Stimulated activated CD4-positive, alpha-beta T cell treated with anti-CD3 and anti-CD28 coated beads, Interleukin-1b, Interleukin-23, amount 100 ng/mL, for 48 hours (primary cell): ENCODE data around the gene CCDC17.

Experiments
- DNase-seq: peaks from one replicate; pipeline ENCODE4 v3.0.0-alpha.2; 2020

CCDC17 gene

DNA sequence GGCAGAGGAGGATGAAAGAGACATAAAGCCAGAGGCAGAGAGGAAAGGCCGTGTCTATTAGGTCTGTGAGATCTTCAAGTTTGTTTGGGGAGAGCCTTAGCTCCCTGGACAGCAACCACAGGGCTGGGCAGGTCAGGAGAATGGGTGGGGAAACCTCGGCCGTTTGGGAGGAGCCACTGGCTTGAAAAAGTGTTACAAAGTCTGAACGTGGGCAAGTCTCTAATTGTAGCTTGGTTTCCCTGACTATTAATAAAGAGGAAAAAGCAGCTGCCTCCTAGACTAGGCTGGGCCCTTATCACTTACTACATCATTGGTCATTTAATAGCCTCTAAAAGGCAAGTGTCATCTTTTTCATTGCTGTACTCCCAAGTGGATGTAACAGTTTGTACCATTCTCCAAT, at the start of gene CCDC17:
Gene CCDC17, minus strand, starts transcription at position 83 of the 400 bp plus-strand sequence. CDS start 145 bp downstream, outside the sequence.
- DNase-seq: no peak

DNA sequence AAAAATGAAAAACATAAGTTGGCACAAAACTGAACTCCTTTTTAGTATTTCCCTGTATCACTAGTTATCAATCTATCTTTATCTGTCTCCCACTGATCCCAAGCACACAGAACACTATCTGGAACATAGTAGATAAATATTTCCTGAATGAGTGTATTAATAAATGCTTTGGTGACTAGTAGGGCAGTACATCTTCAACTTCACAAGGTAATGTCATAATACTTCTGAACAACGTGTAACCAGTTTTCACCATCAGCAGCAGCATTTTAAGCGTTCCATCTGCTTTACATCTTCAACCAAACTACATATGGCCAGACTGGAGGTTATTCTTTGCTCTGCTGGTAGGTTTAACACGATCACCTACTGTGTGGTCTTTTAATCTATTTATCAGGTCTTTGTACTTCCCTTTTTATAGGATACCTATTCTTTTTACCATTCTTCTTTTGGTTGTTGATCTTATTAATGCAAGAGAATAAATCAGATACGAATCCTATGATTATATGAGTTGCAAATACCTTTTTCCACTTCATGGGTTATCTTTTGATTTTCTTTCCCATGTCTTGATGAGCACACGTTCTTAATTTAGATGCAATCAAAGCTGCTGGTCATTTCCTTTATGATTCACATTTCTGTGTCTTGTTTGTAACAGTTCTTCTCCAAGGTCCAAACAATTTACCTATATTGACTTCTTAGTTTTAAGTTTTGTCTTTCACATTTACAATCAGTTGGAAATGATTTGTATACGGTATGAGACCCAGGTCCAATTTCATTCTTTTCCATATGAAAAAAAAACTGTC, 46.2 kb upstream of the CCDC17 start:
- no peak for DNase-seq

DNA sequence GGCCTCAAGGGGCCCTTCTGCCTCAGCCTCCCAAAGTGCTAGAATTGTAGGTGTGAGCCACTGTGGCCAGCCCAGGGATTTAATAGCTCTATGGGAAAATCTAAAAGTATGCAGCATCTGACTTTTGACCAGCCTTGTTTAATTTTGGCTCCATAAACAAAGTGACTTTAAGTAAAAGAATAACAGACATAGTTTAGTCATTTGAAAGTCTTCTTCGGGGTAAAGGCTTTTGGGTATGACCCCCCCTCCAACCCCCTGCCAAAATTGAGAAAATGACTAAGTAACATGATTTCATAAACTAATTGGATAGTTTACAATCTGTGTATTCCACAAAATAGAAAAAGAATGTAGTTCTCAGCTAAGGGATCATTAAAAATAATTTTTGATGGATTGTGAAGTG, 45.5 kb upstream of the CCDC17 start:
- no peak for DNase-seq

DNA sequence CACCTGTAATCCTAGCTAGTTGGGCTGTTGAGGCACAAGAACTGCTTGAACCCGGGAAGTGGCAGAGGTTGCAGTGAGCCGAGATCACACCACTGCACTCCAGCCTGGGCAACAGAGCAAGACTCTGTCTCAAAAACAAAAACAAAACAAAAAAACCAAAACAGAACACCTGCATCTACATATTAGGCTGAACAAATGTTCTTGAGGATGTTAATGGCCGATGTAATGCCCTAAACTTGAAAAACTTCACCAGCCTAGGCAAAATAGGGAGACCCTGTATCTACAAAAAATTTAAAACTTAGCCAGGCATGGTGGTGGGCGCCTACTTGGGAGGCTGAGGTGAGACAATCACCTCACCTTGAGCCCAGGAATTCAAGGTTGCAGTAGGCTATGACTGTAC, 44.7 kb upstream of the CCDC17 start:
- no peak for DNase-seq

DNA sequence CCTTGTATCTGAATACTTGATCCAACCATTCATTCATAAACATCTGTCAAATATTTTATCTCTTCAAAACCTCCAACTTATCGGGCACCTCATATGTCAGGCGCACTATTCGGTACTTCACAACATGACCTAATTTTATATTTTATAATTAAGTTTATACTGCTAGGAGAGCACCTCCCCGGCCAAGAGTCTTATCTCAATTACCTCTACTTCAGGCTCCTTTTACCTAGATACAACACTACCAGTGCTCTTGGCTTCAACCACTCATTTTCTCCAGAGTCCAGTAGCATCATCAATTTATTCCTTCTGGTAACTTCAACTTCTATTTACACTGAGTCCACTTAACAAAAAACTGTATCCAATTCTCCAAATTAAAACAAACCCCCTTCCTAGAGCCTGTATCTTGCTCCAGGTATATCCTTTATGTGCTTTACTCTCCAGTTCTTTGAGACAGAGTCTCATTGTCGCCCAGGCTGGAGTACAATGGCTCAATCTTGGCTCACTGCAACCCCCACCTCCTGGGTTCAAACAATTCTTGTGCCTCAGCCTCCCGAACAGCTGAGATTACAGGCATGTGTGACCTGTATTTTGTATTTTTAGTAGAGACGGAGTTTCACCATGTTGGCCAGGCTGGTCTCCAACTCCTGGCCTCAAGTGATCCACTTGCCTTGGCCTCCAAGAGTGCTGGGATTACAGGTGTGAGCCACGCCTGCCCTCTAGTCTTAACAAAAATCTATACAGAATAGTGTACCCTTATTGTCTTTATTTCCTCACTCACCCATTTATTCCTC, 43.7 kb upstream of the CCDC17 start:
- DNase-seq: no peak

DNA sequence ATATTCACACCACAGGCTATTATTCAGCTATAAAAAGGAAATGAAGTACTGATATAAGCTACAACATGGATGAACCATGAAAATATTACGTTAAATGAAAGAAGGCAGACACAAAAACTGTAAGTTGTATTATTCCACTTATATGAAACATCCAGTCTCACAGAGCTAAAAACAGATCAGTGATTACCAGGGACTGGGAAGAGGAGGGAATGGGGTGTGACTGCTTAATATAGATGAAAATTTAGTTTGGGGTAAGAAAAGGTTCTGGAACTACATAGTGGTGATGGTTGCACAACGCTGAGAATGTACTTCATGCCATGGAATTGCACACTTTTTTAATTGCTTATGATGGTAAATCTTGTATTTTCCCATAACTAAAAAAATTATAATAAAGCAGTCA, 43.0 kb upstream of the CCDC17 start:
- DNase-seq: no peak

DNA sequence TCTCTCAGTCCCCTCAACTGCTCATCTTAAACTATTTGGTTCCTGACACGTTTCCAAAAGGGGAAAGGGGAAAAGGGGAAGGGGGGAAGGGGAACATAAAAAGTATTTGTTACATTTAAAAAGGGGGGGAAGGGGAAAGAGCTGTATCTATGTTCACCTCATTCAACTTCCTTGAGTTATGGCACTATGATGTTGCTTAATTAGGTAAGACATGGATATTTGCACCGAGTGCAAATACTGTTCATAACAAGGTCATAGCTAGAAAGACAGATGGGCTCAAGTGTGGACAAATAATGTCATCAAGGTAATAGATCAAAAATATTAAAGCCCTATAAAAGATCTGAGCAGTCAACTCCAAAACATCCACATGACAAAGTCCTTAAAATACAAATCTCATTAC, 36.5 kb upstream of the CCDC17 start:
- DNase-seq: no peak

DNA sequence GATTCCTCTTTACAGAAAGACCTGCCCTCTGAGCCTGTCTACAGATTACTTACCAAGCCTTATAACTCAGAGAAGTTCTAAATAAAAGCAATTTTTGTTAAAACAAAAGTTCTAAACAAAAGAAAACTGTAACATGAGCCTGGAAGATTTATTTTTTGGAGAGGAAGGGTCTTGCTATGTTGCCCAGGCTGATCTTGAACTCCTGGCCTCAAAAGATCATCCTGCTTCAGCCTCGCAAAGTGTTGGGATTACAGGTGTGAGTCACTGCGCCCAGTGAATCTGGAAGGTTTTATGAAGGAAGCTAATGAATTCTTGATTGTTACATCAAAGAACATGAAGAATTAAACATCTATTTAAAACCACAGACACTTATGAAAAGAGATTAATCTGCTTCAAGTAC, 35.4 kb upstream of the CCDC17 start:
- DNase-seq: no peak

DNA sequence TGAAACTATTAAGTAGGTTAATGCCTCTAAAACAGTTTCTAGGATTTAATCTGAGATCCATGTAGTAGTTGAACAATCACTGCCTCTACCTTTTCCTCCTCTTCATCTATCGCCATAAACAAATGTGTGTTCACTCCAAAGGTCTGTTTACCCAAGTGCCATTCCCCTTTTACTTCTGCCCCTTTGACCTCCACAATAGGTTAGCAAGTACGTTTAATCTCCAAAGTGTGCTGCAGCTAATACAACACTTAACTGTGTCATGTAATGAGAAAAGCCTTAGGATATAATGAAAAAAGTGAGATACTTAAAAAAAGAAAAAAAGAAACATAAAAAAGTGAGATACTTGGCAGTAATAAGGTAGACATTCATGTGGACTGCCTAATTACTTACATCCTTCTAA, 34.3 kb upstream of the CCDC17 start:
- no peak for DNase-seq

DNA sequence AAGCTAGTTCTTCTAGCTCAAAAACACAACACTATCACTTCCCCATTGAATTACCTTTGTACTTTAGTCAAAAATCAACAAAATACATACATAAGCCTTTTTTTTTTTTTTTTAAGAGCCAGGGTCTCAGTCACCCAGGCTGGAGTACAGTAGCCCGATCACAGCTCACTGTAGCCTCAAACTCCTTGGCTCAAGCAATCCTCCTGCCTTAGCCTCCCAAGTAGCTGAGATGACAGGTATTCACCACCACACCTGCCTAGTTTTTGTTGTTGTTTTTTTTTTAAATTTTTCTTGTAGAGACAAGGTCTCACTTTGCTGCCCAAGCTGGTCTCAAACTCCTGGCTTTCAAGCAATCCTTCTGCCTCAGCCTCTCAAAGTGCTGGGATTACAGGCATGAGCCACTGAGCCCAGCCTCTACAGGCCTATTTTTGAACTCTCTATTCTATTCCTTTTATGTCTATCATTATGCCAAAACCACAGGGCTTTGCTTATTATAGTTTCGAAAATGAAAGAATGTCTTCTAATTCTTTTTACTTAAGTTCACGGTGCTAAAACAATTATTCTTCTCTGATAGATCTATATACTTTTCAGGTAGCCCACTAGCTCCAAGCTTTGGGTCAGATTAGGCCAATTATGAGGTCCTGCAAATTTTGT, 32.8 kb upstream of the CCDC17 start:
- DNase-seq: no peak

DNA sequence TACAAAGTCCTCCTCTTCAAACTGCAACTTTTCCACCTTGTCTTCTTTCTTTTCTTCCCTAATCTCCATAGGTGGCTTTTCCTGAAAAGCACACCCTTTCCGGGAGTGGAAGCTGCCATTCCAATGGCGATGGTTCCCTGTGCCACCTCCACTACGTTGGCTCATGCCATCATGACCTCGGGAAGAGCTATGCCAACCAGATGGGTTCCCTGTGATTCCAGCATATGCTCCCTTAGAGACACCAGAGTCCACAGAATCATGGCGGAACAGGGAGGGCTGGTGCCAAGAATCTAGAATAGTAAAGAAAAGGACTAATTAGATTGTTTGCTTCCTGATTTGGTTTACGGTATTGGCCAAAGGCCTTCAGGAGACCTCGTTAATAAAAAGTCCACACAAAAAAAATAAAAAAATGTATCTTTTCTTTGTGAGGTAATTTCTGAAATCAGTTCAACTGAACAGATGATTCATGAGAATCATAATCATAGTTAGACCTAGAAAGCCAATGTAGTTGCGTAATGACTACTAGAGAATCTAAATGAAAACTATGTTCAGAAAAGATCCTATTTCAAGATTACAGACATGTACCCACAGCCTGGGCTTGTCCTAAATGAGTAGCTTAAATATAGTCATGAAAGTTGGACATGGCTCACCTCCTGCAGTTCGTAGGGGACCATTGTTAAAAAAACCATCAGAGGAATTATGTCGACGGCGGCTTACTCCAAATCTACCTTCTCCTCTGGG, 30.9 kb upstream of the CCDC17 start:
- DNase-seq: peak; percentile 6

DNA sequence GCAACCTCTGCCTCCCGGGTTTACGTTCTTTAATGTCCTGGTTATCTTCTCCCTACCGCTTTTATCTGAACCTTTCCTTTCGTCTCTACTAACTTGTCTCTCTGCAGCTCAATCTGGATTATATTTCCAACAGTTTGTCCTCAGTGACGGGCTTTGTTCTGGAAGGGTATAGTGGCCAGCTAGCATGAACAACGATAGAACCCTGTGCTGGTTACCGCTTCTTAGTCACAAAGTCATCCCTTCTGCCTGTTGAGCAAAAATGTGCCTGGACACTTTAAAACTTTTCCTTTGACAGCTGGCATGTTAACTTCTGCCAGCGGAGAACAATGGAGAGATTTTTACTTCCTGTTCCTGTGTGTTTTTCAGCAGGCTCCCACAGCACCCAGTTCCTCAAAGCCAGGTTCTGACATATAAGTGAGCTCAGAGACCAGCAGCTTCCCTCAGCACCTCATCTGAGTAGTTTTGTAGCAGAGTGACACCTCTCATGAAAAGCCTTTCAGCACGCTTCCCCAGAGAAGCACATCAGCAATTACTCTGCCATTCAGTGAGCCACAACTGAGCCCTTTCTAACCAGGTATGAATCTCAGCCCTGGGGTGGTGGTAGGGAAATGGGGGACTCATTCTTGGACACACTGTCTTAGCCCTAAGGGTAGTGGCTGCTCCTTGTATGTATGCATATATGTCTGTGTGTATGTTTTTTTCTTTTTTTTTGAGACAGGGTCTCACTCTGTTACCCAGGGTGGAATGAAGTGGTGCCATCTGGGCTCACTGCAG, 23.6 kb upstream of the CCDC17 start:
- no peak for DNase-seq

DNA sequence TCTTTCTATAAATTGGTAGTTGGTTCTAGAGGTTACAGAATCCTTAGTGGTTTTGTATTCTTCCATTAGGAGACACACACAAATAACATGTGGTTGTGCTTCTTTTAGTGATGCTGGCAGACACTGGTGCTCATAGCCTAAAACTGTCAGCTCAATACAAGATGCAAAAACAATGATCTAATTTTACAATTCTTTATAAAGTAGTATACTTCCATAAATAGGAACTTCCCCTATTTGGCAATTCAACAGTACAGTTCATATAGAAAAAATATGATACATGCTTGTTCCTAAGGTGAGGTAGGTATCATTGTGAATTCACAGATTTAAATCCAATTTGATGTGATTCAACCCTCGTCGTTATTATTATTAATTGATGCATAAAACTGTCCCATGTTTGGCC, 20.8 kb upstream of the CCDC17 start:
- no peak for DNase-seq

DNA sequence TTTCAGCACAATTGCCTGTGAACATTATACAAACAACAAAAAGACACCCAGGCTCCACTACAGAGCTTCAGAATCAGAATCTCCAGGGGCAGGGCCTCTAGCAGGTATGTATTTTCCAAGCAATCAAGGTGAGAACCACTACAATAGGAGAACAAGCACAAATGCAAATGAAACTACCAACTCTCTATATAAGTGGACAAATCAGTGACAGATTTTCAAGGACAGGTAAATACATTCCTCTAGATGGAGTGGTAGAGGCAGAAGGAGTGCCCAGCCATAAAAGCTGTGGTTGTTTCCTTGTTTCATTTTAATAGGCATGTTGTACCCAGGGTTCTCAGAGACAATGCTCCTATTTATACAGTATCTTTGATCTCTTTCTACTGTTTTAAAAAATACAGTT, 20.1 kb upstream of the CCDC17 start:
- DNase-seq: no peak

DNA sequence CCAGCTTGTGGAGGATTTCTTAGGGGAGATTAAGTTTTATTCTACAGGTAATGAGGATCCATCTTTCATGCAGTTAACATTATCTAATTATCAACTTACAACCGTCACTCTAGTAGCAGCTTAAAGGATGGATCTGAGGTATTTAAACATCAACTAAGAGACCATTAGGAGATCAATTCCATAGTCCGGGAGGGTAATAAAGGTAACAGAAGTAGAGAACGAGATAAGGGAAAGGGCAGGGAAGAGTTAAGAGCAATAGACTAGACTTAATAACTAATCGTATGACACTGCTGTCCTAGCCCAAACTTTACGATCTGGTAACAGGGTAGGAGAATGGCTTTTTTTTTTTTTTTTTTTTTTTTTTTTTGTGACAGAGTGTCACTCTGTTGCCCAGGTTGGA, 19.5 kb upstream of the CCDC17 start:
- DNase-seq: no peak

DNA sequence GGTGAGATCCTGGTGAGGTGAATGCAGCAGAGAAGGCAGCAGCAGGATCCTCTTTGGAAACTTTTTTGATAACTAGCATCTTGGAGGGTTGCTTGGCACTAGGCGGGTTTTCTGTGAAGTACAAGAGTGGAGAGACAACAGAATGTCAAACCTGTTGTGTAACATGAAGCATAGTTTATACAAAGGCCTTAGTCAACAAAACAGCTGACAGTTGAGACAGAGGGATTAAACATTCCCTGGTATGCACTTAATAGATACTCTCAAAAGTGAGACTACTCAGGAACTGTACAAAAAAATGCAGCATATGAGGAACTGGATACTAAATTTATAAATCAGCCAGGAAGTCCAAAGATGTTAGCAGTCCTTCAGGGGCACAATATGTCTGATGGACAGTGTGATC, 16.4 kb upstream of the CCDC17 start:
- no peak for DNase-seq

DNA sequence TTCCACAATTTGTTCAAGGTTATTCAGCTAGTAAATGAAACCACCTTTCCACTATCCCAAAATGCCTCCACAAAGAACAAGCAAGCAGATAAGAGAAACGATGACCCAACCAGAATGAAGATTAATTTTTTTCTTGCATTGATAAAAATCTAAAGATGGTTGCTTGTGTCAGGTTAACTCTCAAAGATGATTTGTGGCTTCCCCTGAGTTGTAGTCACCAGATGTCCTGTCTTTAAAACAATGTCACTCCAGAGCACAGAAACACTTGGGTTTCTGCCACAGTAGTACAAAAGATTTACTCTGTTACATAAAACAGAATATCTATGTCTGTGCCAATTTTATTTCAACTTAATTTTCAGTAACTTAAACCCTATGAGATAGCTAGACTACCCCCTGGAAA, 11.4 kb upstream of the CCDC17 start:
- no peak for DNase-seq

DNA sequence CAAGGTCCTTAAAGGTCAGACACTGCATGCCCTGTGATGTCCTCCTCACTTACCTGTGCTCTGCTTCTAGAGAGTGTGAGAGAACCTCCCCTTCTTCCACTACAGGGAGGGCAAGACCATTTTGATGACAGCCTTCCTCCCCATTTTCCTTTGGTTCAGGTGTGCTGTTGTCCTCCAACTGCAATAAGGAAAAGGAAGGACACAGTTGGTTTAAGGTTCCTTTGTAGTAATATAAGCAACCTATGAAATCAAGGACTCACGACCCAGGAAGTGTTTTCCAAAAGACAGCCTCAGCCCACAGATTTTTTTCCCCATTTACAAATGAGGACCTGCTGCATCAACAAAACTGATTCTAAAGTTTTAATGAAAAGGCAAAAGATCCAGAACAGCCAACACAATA, 6.6 kb upstream of the CCDC17 start:
- DNase-seq: no peak

DNA sequence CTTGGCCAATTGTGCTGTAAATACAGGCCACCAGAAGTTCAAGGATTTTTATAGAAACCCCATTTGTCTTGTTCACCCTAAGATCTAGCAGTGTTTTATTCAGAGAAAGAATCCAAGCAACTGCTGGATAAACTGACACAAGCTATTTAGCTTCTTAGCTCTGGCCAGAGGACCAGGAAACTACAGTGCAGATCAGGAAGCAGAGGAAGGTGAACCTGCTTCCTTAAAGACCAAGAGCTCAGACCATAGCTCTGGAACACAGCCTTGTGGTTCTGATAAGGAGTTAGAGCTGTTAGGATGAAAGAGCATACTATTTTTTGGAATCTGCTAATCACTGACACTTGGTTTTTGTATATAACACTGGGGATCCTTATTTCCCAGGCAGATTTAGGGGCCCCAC, 5.2 kb upstream of the CCDC17 start:
- DNase-seq: no peak

DNA sequence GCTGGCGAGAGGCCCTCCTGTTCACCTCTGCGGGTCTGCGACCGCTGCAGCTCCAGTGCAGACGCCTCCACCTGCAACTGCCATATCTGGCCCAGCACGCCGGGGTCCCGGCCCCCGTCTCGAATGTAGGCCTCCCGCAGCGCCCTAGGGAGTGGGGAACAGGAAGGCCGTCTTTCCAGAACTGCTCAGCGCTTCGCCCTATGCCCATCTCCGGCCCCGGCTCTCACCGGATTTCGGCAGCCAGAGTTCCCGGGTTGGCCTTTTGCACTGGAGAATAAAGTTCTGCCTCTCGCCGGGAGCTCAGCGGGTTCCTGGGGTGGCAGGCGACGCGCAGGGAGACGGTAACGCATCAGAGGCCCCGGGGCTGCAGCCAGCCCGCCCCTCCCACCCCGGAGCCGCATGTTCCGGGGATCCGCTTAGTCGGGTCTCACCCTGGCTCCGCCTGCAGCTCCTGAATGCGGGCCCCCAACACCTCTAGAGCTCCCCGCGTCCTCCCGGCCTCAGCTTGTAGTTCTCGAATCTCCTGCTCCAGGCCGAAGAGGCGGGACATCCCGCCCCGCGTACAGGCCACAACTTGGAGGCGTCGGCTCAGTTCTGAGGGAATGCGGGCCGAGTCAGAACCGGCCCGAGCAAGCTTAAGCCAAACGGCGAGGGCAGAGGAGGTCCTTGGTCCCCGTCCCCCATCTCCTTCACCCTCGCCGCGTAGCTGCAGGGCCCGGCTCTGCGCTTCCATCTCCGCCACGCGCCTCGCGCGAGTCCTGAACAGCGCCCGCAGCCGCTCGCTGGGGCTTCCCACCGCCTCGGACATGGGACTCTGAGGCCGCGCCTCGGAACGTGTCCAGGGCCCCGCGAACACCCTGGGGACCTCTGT, 1.1 kb downstream of the CCDC17 start:
- no peak for DNase-seq

DNA sequence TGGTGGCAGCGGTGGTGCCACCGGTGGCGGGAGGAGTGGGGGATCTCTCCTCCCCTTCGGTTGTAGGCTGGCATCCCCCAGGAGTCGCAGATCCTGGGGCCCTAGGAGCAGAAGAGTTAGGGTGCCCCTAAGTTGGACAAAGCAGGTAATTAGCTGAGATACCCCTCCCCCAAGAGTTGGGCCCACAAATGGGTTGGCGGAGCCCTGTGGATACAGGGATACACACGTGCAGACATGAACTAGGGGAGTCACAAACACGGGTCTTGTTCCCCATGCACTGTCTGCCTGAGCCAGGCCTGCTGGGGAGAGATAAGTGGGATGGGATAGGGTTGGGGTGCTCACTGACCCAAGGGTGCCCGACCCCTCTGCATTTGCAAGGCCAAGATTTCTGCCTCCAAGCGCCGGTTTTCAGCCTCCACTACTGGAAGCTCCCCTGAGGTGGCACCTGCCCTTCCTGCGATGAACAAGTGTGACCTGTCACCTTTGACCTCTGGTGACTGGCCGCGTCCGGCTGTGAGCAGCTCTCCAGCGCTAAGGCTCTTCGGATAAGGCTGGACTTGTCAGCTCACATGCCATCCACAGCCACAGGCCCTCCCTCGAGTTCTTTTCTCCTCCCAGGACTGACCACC, 1.8 kb downstream of the CCDC17 start:
- no peak for DNase-seq
